B cell (primary cell): Measurements from ENCODE around the gene DCDC1.

Source experiments
- EZH2 ChIP-seq: IDR thresholded peaks from 2 replicates; pipeline ENCODE4 v1.6.1; 2012; ENCODE audit warnings: borderline replicate concordance, low read depth, mild to moderate bottlenecking, moderate library complexity, low read length; ENCODE audit not compliant: insufficient read depth, poor library complexity, severe bottlenecking
- TF ChIP-seq, protein P1 (sequence below): fragments of 200-600 bp; IDR thresholded peaks from one replicate; pipeline ENCODE4 v1.8.0; 2022; ENCODE audit warnings: antibody characterized with exemption, mild to moderate bottlenecking

DNA sequence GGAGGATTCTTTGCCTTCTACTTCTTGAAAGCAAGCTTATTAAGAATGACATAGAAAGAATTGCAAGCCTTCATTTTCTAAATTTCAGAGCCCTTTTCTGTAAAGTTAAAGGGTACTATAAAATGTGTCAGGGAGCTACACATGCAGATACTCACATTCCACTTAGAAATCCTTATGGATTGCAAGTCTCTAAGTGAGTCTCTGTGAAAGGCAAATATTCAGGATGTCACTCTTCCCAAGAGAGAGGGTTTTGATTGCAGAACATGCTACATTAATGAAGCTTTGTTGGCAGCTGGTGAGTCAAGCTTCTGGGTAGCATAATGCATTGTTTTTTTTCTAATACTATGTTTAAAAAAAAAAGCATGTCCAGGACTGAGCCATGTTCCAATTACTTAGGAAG, 369.2 kb downstream of the DCDC1 start:
- TF ChIP-seq, protein P1, sequence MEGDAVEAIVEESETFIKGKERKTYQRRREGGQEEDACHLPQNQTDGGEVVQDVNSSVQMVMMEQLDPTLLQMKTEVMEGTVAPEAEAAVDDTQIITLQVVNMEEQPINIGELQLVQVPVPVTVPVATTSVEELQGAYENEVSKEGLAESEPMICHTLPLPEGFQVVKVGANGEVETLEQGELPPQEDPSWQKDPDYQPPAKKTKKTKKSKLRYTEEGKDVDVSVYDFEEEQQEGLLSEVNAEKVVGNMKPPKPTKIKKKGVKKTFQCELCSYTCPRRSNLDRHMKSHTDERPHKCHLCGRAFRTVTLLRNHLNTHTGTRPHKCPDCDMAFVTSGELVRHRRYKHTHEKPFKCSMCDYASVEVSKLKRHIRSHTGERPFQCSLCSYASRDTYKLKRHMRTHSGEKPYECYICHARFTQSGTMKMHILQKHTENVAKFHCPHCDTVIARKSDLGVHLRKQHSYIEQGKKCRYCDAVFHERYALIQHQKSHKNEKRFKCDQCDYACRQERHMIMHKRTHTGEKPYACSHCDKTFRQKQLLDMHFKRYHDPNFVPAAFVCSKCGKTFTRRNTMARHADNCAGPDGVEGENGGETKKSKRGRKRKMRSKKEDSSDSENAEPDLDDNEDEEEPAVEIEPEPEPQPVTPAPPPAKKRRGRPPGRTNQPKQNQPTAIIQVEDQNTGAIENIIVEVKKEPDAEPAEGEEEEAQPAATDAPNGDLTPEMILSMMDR = no peak
- TF ChIP-seq EZH2 = no peak
